Ammon's horn (tissue), 1 donor: ENCODE measurements around the gene HMGXB4.

Experiments
- DNase-seq: peaks from one replicate; pipeline ENCODE4 v3.0.0-alpha.2; 2016; ENCODE audit warnings: low spot score

HMGXB4 gene

DNA sequence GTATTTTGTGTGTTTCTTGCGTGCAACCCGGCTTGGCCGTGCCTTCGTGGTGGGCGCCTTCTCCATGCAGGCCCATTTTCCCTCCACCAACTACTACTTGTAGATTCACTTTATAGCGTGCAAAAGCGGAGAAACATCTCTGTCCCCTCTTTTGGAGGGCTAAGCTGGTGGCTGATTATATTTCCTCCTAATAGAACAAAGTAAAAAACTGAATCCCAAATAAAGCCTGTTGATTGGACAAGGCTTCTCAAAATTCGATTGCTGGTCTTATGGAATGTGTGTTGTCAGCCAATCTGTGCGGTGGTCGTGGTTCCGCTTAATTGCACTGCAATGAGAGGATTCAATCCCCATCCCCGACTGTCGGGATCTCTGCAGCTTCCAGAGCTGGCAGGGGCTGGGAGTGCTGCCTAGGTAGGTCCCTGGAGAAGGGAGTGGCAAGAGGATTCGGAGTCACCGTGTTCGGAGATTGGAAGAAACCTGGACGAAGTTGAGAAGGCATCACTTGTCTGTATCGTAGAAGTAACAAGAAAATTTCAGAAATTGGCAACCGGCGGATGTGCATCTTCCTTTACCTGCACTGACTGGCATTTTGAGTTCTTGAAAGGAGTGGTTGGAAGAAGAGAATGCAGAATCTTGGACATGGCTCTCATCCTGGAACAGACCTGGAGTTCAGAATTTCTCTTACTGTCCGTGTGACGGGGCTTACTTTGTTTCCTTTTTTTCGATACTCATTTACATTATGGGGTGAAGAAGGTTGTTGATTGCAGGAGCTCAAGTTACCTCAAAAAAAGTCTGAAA, 1.1 kb downstream of the HMGXB4 start:
- no peak for DNase-seq

DNA sequence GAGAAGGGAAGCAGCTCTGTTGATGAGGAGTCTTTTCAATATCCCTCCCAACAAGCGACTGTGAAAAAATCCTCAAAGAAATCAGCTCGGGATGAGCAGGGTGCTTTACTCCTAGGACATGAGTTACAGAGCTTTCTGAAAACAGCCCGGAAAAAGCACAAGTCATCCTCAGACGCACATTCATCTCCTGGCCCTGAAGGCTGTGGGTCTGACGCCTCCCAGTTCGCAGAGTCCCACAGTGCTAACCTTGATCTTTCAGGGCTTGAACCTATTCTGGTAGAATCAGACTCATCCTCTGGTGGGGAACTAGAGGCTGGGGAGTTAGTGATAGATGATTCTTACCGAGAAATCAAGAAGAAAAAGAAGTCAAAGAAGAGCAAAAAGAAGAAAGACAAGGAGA, 7.7 kb downstream of the HMGXB4 start:
- no peak for DNase-seq

DNA sequence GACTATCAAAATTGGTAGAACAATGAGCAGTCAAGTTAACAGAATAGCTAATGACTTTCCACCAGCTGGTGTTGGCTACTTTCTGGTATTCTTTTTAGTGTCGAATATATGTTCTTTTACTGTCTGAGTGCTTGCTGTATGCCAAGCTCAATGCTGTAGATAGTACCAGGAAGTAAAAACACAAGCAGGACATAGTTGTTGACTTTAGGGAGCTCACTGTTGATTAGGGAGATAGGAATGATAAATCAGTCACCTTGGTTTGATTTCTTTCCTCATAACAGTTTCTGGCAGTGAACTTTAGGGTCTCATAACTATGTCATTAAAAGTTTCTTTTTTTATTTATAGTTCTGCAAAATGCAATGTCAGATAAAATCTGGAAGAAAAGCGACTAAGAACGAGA, 9.0 kb downstream of the HMGXB4 start:
- no peak for DNase-seq

DNA sequence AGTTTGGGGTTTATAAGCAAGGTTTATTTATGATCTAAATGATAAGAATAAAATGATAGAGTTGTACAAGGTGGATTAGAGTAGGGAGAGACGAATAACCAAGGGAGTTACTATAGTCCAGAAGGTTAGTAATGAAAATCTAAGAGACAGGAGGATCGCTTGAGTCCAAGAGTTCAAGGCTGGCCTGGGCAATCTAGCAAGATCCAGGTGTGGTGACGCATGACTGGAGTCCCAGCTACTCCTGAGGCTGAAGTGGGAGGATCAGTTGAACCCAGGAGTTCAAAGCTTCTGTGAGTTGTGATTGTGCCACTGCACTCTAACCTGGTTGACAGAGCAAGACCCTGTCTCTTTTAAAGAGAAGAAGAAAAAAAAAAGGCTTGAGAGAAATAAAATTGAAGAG, 12.3 kb downstream of the HMGXB4 start:
- no peak for DNase-seq

DNA sequence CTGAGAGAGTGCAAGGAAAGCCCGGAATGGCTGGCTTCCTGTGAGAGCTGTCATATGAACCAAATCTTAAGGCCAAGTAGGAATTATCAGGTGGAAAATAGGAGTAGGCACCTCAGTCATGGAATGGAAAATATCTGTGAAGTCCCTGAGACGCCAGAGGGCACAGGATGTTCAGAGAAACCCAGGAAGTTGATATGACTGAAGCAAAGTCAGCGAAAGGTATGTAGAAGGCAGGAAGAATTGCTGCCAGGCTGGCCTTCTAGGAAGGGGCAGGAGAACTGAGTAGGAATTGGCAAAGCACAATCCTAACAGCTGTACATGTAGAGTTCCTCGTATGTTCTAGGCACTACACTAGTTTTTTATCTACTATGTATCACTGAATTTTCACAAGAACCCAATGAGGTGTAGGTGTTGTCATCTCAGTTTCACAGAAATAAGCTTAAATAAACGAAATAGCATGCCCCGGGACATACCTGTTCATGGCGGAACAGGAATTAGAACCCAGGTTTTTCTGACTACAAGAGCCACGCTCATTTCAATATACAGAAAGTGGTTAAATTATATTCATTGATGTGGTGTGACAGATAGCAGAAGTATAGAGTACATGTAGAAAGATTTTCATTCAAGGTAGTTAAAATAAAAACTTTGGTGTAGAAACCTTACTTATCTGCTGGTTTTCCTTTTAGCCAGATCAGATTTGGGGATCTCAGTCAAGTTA, 17.0 kb downstream of the HMGXB4 start:
- DNase-seq, result no peak

DNA sequence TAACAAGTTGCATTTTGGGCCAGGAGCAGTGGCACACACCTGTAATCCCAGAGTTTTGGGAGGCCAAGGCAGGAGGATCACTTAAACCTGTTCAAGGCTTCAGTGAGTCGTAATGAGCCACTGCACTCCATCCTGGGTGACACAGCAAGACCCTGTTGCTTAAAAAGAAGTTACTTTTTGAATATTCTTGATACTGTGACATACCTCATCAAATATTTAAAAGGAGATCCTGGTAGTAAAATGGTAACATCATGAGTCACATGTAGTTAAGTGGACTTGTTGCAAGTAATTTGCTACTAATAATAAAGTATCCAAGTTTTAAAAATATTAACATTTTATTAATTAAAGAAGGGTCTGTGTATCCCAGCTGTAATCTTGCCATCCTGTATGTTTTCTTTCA, 18.3 kb downstream of the HMGXB4 start:
- DNase-seq, result no peak

DNA sequence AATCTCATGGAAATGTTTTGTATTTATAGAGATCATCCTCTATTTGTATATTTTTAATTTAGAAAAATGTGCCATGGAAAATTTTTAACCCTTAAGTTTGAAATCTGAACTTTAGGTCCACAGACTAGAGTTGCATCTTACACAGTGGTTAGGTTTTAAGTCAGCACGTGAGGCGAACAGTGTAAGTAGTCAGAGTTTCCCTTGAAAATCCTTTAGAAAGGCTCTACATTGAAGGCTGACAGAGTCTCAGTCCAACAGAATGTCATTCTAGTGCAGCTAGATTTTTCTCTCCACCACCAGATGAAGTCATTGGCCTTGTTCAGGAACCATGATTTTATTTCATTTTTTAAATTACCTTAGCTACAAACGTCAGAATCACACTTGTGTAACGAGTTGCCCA, 18.7 kb downstream of the HMGXB4 start:
- DNase-seq, result no peak

DNA sequence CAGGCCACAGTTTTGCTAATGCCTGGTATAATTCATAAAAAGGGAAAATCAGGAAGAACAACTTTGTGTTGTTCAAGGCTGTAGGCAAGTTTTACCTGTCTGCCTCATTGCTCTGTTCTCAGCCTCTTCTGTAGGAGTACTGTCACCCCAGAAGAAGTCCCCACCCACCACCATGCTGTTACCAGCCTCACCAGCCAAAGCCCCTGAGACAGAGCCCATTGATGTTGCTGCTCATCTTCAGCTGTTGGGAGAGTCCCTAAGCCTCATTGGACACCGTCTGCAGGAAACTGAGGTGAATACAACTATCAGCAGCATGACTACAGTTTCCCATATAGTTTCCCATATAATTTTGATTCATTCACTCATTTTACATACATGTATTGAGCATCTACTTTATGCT, 30.8 kb downstream of the HMGXB4 start:
- DNase-seq, result no peak

DNA sequence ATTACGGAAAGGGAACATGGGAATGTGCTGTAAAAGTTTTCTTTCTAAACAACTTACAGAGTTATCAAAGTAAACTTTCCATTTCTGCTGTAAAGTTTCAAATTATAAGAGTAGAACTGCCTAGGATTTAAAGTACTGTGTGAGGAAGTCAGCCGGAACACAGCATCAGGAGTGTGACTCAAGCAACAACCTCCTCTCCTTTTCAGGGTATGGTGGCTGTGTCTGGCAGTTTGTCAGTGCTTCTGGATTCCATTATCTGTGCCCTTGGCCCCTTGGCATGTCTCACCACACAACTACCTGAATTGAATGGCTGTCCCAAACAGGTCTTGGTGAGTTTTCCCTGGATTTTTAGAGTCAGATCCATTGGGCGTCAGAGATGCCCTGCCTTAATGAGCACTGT, 35.5 kb downstream of the HMGXB4 start:
- no peak for DNase-seq

DNA sequence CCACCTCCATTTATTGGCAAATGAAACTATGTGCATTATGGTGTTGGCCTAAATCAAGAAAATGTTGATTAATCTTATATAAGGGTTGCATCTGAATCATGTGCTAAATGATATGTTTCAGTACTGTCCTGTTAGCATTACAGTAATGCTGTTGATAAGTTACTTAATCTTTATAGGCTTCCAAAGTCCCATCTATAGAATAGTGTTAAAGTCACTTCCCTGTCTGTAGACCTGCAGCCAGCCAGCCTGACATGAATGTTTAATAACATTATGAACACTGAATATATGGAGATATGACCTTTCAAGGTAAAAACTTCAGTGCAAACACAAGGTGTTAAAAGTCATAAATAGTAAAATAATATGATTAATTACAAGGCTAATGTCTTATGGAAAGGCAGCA, 38.8 kb downstream of the HMGXB4 start:
- no peak for DNase-seq

DNA sequence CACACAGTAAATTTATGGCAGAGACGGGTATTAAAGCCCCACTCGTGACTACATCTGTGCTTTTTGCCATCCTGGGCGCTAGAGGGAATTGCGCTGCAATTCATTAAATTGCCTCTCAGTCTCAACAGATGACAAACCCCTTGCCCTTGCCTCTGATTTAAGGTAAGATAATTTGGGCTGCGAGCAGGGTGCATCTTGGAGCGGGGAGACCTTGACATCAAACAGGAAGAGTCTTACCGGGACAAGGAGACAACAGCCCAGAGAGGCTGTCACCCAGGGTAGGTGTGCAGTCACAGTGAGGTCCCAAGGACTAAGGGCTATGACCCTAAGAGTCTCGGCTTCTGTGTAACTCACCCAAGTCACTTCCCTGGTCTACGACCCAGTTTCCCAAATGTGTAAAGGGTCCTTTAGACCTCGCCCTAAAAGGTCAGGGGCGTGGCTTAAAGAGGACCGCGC, 42.0 kb downstream of the HMGXB4 start:
- peak; percentile 59 for DNase-seq

DNA sequence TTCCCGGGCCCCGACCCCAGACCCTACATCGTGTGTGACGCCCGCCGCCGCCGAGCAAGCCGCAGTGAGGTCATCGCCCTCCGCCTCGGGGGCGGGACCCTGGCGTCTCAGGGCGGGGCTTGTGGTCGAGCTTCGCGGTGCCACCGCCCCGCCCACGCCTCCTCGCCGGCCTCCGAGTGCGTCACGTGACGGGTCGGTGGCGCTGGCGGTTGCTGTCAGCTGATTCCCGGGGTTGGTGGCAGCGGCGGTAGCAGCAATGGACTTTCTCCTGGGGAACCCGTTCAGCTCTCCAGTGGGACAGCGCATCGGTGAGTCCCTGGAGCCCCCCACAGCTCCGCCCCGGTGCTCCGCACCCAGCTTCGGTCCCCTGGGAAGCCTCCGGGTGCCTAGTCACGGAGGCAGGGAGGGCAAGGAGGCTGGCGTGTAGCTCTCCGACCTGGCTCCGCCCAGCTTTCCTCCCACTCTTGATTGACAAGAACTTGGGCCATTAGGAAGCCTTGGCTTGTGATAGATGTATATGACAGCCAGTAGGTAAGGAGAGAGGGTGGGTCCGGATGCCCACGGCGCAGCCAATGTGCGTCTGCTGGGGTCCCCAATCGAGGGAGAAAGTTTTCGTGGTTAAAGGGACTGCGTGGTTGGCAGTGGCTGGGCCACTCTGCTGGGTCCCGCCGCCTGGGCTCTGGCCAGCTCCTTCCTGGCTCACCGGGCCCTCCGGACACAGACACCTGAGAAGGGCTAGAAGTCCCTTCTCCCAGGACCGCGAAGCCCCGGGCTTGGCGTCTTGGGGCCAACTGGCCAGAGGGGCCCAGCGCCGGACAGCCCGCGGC, 42.6 kb downstream of the HMGXB4 start, which contains the start of gene TOM1:
Gene TOM1, plus strand, starts transcription at position 222 of the 827 bp plus-strand sequence. Its CDS starts 35 bp downstream, at position 257.
- DNase-seq, result peak; percentile 98

DNA sequence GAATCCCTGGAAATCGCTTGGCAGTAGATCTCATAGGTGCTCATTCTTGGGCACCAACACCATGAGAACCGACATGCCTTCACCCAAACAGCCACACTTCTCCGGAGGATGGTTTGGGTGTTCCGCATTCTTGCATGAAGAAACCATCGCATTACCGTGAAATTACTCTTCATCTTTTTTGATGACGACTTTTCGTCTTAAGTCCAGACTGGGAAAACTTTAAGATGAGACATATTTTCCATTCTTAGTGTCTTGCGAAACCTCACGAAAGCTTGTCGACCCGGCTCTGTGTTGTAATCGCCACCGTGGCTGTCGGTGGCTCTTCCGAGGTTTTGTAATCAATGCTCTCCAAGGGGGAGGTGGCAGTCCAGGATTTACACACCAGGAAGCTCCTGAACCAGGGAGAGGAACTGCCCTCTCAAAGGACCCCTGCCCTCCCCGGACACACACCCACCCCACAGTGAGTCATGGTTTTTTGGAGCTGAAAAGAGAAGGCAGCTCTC, 44.1 kb downstream of the HMGXB4 start:
- no peak for DNase-seq

DNA sequence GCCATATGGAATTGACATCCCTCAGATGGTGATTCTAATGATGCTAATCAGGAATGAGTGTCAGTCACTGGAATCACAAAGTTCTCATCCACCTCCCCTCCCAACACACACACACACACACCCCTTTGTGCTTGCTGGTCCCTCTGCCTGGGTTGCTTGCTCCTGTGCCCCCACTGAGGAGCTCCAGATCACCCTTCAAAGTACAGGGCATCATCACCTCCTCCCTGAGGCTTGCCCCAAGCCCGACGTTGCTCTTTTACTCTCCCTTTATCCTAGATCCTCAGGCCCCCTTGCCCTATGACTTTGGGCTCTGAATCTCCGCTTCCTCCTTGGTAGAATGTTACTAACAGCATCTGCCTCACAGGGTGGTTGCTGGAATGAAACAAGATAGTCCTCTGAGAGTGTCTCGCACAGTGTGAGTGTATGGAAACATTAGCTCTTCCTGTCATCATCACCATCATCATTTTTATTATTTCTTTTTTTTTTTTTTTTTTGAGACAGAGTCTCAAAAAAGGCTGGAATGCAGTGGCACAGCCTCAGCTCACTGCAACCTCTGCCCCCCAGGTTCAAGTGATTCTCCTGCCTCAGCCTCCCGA, 45.8 kb downstream of the HMGXB4 start:
- no peak for DNase-seq

DNA sequence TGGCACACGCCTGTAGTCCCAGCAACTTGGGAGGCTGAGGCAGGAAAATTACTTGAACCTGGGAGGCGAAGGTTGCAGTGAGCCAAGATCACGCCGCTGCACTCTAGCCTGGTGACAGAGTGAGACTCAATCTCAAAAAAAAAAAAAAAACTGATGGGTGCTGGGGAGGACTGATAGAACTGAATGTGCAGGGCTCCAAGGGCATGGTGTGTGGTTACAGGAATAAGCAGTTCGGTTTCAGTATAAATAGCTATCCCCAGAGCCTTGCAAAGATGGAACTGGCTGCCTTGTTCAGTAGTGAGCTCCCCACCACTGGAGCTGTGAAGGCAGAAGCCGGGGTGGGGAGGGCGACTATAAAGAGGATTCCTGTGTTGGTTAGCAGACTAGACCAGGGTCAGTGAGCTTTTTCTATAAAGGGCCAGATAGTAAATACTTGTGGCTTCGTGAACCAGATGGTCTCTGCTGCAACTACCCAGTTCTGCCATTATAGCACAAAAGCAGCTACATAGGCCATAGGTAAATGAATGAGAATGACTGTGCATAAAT, 48.3 kb downstream of the HMGXB4 start:
- DNase-seq, result no peak

DNA sequence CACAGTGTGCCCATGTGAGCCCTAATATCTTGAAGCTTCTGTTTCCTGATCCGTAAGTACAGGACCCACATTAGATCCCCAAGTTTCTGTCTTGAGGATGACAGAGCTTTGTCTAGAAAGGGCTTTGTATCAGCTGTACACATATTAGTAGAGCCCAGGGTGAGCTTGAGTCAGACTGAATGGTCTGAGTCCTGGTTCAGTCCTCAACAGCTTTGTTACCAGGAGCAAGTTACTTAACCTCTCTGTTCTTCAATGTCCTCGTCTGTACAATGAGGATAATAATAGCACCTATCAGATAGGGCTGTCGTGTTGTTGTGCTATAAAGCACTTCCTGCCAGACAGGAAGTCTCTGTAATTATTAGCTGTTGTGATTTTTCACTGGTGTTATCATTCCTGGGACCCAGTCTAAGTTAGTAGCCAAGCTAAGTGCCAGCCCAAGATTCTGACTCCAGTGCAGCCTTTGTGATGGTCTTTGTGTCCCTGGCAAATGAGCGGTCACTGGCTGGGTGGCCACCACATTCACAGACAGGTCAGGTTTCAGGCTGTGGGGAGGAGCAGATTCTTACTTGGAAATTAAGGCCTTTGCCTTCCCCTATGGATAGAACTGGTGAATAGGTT, 49.2 kb downstream of the HMGXB4 start:
- DNase-seq, result no peak

DNA sequence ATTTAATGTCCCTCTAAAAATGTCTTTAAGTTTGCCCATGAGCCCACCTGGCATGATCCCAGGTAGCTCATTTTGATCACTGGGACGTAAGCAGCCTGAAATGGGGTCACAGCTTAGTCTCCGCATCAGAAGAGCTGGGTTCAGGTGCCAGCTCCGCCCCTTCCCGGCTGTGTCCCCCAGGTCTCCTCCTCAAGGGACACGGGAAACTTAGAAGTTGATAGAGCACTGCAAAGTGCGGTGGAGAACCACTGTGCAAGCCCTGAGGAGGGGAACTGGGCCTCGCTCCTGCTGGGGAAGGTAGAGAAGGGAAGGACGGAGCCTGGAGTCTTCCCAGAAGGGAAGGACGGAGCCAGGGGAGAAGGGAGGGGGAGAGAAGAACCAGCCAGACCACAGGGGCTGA, 50.1 kb downstream of the HMGXB4 start:
- DNase-seq, result no peak

DNA sequence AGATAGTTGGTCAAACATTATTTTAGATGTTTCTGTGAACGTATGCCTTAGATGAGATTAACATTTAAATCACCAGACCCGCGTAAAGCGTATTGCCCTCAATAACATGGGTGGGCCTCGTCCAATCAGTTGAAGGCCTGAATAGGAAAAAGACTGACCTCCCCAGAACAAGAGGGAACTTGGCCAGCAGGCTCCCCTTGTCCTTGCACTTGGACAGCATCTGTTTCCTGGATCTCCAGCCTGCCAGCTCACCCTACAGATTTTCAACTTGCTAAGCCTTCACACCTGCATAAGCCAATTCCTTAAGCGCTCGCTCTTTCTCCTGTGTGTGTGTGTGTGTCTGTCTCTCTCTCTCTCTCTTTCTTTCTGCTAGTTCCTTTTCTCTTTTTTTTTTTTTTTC, 50.6 kb downstream of the HMGXB4 start:
- DNase-seq, result no peak

DNA sequence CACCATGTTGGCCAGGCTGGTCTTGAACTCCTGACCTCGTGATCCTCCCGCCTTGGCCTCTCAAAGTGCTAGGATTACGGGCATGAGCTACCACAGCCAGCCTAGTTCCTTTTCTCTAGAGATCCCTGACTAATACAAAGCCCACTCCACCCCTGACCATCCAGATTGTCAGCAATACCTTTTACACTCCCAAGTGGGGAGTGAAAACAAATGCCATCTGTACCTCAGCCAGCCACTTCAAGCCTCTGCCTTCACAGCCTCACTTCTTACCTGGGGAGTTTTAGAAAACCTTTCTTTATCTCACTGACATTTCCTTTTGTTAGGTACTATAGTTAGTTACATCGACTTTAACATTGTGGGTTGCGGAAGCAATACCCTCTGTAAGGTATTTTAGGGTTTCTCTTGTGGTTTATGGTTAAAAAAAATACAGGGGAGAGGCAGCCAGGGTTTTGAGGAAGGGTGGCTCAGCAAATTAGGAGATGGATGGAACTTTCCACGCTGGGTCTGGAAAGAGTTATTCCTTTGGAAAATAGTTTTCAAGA, 51.3 kb downstream of the HMGXB4 start:
- no peak for DNase-seq

DNA sequence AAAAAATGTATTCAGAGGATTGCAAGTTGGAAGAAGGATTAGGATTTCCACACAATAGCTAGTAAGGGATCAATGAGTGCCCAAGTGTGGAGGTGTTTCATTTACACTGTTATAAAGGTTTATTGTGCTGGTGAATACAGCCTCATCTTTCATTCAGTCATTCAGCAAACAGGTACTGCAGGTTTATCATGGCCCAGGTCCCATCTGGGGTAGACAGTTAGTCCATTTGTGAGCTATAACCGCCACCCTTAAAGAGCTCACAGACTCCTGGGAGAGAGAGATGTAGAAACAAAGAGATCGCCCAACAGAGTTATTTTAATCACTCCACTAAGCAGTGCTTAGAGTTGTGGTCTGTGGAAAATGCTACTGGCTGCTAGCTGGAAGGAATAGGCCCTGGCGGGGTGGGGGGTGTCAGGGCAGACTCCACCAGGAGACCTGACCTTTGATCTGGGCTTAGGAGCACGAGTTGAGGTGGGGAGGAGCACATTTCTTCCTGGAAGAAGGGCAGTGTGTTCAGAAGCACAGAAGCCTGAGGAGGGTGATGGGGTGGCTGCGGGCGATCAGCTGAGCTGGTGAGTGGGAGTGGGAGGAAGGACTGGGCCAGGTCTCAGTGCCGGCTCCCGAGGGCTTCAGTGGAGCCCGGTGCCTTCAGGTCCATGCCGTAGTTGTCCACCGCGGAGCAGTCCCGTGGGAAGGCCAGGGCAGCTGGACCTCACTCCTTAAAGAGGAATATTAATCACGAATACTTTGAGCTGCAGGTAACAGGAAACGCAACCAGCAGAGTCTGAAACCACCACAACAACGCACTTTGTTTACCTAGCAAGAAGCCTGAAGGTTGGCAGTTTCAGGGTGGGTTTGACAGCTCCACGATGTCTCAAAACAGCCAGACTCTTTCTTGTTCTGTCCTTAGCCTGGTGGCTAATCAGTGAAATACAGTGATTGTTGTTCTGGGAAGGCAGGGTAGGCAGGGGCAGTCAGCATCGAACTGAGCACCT, 53.6 kb downstream of the HMGXB4 start:
- no peak for DNase-seq
